Activated naive CD8-positive, alpha-beta T cell treated with anti-CD3 and anti-CD28 coated beads, Interleukin-2, amount 10 ng/mL, durations not matched to agents 7 days and 5 days (primary cell): ENCODE data around the gene BIRC3. TPM values are rescaled to one million over a fixed set of nuclear protein-coding genes. Genes with fewer than 3 reads are reported as not detected.

Experiments
- ATAC-seq: fragments of 150-1000 bp; cut with Tn5 transposase; one replicate; pipeline ENCODE4 v1.10.0; 2021; ENCODE audit warnings: low read depth, moderate library complexity
- POLR2A ChIA-PET: fragments of 350-600 bp; sonication (Branson Sonifier 250); formaldehyde crosslinking; loops from one replicate; lab custom pipeline; 2021; ENCODE audit warnings: antibody characterized with exemption; lab: Charles Lee
- DNase-seq: peaks from one replicate; pipeline ENCODE4 v3.0.0; 2021
- H3K27ac Mint-ChIP-seq: one replicate; pipeline ENCODE4 v1.8.0; 2022; ENCODE audit warnings: mild to moderate bottlenecking, mixed read lengths
- H3K27me3 Mint-ChIP-seq: one replicate; pipeline ENCODE4 v1.8.0; 2022; ENCODE audit warnings: mild to moderate bottlenecking, moderate library complexity, mixed read lengths
- H3K36me3 Mint-ChIP-seq: one replicate; pipeline ENCODE4 v1.8.0; 2021; ENCODE audit warnings: mild to moderate bottlenecking, mixed read lengths
- H3K4me1 Mint-ChIP-seq: one replicate; pipeline ENCODE4 v1.8.0; 2021; ENCODE audit warnings: mixed read lengths
- H3K4me3 Mint-ChIP-seq: one replicate; pipeline ENCODE4 v1.8.0; 2022; ENCODE audit warnings: mild to moderate bottlenecking, moderate library complexity, mixed read lengths
- H3K9me3 Mint-ChIP-seq: one replicate; pipeline ENCODE4 v1.8.0; 2021; ENCODE audit warnings: mixed read lengths
- total RNA-seq, 2 experiments: library from RNA; stranded (reverse); gene quantifications; one replicate each; pipeline ENCODE4 v1.2.3, GENCODE V29; 2021

The BIRC3 gene
- total RNA-seq, 2 experiments from 2014 or later: 55.0 to 59.3 TPM

DNA sequence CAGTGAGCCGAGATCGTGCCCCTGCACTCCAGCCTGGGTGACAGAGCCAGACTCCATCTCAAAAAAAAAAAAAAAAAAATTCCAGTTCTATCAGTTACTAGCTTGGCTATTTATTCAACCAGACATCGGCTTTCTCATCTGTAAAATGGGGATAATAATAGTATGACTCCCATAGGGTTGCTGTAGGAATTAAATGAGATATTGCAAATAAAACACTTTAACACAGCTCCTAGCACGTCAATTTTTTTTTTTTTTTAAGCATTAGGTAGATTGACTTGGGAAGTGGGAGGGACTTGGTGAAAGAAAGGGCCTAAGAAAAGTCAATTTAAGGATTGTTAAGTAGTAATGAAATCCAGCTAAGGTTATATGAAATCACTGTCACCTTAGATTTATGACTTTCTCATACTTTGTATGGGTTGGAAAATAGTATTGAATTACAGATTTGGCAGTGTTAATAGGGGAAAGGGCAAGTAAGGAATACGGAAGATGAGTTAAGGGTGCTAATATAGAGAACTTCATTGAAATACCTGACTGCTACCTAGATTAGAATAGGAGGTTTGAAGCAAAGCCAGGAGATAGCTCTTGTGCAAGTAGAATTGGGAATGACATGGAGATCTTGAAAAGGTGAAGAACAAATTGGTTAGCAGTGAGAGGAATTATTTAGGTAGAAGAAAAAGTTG lies 58.6 kb downstream of the BIRC3 start:
- POLR2A ChIA-PET: interaction anchor here (1.2 kb wide), 1 partner anchor 19 kb away, joined by 6 read pairs; no protein-coding TSS in a partner anchor
- H3K27me3 Mint-ChIP-seq: no peaks in the 10 kb centered on the region

GRCh38 chr11:102377891-102378290 lies 60.6 kb downstream of the BIRC3 start:
- H3K36me3 Mint-ChIP-seq: peaks cover 45% of the 10 kb centered on the region
- H3K27ac Mint-ChIP-seq: no peak overlapping the region
- no peak overlapping the region for H3K4me3 Mint-ChIP-seq
- ATAC-seq (no peak), DNase-seq (no peak)
- peaks cover 4% of the 10 kb centered on the region for H3K4me1 Mint-ChIP-seq
- no peaks in the 10 kb centered on the region for H3K27me3 Mint-ChIP-seq
- H3K9me3 Mint-ChIP-seq: no peaks in the 10 kb centered on the region
- POLR2A ChIA-PET: no interaction called here

More for the DNA sequence above, 58.6 kb downstream of the BIRC3 start:
- H3K4me3 Mint-ChIP-seq: no peak overlapping the region
- H3K27ac Mint-ChIP-seq: peak overlapping the region; percentile 10
- ATAC-seq: no peak
- H3K4me1 Mint-ChIP-seq: peaks cover 9% of the 10 kb centered on the region
- no peak for DNase-seq
- no peaks in the 10 kb centered on the region for H3K9me3 Mint-ChIP-seq
- H3K36me3 Mint-ChIP-seq: peaks cover 45% of the 10 kb centered on the region

DNA sequence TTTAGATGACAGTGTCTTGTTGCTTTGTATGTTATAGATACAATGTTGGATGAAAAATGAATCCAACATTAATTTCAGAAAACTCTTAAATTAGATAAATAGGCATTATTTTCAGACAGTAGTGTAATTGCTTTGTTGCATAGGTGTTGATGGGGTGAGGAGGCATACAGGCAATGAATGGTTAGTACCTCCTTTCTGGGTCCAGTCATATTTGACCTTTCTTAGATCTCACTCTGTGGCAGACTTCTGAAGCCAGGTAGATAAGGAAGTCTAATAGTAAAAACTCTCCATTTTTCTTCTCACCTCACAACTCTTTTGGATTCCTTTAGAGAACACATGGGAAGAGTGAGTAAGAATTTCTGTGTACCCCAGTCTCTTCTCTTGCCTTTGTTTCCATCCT lies 61.5 kb downstream of the BIRC3 start:
- no peak overlapping the region for H3K4me3 Mint-ChIP-seq
- no peak overlapping the region for H3K27ac Mint-ChIP-seq
- no peaks in the 10 kb centered on the region for H3K9me3 Mint-ChIP-seq
- H3K36me3 Mint-ChIP-seq: peaks cover 43% of the 10 kb centered on the region
- H3K27me3 Mint-ChIP-seq: no peaks in the 10 kb centered on the region
- H3K4me1 Mint-ChIP-seq: peaks cover 4% of the 10 kb centered on the region
- no peak for ATAC-seq
- POLR2A ChIA-PET: no interaction called here
- no peak for DNase-seq

GRCh38 chr11:102382384-102382783 lies 65.1 kb downstream of the BIRC3 start:
- Mint-ChIP-seq H3K27ac (no peak overlapping the region), H3K4me1 (peaks cover 10% of the 10 kb centered on the region), H3K36me3 (peaks cover 47% of the 10 kb centered on the region), H3K4me3 (no peak overlapping the region), H3K9me3 (no peaks in the 10 kb centered on the region), H3K27me3 (no peaks in the 10 kb centered on the region)
- DNase-seq (no peak), ATAC-seq (no peak)
- POLR2A ChIA-PET: no interaction called here

GRCh38 chr11:102383839-102384238 lies 66.6 kb downstream of the BIRC3 start:
- peaks cover 2% of the 10 kb centered on the region for H3K9me3 Mint-ChIP-seq
- DNase-seq (no peak), ATAC-seq (no peak)
- H3K27ac Mint-ChIP-seq: no peak overlapping the region
- H3K36me3 Mint-ChIP-seq: peaks cover 49% of the 10 kb centered on the region
- no peak overlapping the region for H3K4me3 Mint-ChIP-seq
- peaks cover 10% of the 10 kb centered on the region for H3K4me1 Mint-ChIP-seq
- no peaks in the 10 kb centered on the region for H3K27me3 Mint-ChIP-seq
- POLR2A ChIA-PET: no interaction called here

DNA sequence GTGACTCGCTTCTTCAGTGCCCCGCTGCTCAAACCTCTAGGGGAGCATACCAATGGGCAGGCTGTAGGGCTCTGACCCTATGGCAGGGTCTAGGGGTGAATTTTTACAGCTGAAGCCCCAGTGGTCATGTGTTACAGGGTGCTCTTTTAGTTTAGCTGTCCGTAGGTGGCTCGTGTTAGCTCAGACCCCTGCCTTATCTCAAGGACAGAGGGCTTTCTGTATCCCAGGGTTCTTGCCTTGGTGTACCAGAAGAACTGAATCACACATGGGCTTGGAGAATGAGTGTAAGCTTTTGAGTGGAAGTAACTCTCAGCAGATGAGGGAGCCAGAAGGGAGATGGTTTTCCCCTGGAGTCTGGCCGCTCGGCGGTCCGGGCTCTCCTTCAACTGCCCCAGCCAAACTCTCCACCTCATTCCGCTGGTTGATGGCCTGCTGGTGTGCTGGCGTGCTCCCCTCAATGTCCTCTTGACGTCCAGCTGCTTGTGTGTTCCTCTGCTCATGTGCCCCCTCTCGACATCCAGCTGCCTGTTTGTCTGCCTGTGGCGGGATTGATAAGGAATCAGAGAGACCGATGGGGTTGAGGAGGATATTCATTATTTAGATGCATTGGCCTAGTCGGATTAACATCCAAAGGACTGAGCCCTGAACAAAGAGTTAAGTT lies 67.3 kb downstream of the BIRC3 start:
- H3K27me3 Mint-ChIP-seq: no peaks in the 10 kb centered on the region
- peaks cover 2% of the 10 kb centered on the region for H3K9me3 Mint-ChIP-seq
- H3K4me3 Mint-ChIP-seq: no peak overlapping the region
- DNase-seq (no peak), ATAC-seq (no peak)
- no peak overlapping the region for H3K27ac Mint-ChIP-seq
- POLR2A ChIA-PET: no interaction called here
- H3K4me1 Mint-ChIP-seq: peaks cover 12% of the 10 kb centered on the region
- H3K36me3 Mint-ChIP-seq: peaks cover 50% of the 10 kb centered on the region

DNA sequence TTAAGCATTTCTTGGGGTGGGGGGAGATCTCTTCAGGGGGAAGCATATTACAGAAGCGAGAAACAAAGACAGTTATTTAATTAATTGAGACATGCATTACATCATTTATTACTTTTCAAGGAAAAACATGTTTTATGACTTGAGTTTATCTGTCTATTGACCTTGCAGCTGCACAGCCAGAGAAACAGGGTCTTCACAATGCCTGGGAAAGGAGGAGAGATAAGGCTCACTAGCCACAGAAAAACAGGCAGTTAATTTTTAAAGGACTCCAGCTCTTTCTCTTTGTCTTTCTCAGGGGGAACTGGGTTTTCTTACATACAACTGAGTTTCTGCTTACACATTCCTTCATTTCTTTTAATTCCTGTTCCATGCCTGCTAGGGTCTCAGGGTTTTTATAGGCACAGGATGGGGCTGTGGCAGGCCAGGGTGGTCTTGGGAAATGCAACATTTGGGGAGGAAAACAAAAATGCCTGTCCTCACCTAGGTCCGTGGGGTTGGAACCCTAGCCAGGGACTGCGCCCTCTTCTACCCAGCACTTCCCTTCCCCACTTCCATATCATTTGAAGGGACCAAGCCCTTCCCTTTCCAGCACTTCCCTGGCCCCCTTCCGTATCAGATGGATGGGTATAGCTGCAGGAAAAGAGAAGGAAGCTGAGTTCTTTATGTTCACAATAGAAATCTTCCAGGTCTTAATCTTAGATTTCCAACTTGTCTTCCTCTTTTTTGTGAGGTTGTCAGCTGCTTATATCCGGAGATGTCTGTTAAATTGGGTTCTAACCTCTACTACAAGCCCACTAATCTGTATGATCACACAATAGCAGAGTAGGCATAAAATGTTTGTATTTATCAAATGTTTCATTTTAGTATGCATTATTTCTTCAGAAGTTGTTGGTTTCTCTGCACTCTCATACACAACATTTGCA lies 68.1 kb downstream of the BIRC3 start:
- Mint-ChIP-seq H3K36me3 (peaks cover 47% of the 10 kb centered on the region), H3K27ac (no peak overlapping the region), H3K4me3 (no peak overlapping the region), H3K9me3 (peaks cover 2% of the 10 kb centered on the region), H3K4me1 (peaks cover 14% of the 10 kb centered on the region), H3K27me3 (no peaks in the 10 kb centered on the region)
- no peak for DNase-seq
- no peak for ATAC-seq
- POLR2A ChIA-PET: no interaction called here

- Mint-ChIP-seq H3K4me1 (peaks cover 19% of the 10 kb centered on the region), H3K27ac (no peak overlapping the region), H3K4me3 (no peak overlapping the region), H3K36me3 (peaks cover 42% of the 10 kb centered on the region), H3K27me3 (no peaks in the 10 kb centered on the region), H3K9me3 (peaks cover 2% of the 10 kb centered on the region)
- ATAC-seq: peak; percentile 43
- POLR2A ChIA-PET: no interaction called here
- no peak for DNase-seq
Observed at GRCh38 chr11:102386136-102386734, 69.0 kb downstream of the BIRC3 start.

DNA sequence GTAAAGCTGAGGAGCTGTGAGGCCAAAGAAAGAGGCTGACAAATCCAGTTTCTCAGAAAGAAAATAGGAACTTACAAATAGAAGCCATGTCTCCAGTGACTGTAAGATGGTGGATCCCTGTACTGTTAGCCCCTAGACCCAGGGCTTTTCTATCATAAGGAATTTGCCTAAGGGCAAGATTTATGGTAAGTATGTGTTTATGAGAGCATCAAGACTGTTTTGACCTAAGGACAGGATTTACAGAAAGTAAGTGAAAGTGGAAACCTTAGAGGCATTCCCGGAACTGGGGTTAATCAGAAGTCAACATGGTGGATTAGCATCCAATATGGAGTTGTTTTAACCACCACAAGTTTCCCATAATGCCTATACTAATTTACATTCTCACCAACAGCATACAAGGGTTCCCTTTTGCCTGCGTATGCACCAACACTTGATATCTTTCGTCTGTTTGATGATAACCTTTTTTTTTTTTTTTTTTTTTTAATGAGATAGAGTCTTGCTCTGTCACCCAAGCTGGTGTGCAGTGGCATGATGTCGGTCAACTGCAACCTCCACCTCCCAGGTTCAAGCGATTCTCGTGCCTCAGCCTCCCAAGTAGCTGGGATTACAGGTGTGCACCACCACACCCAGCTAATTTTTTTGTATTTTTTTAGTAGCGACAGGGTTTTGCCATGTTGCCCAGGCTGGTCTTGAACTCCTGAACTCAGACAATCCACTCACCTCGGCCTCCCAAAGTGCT lies 69.9 kb downstream of the BIRC3 start:
- no peak for ATAC-seq
- no peak overlapping the region for H3K27ac Mint-ChIP-seq
- no peak overlapping the region for H3K4me3 Mint-ChIP-seq
- no peaks in the 10 kb centered on the region for H3K27me3 Mint-ChIP-seq
- DNase-seq: no peak
- peaks cover 37% of the 10 kb centered on the region for H3K36me3 Mint-ChIP-seq
- peaks cover 2% of the 10 kb centered on the region for H3K9me3 Mint-ChIP-seq
- H3K4me1 Mint-ChIP-seq: peaks cover 19% of the 10 kb centered on the region
- POLR2A ChIA-PET: no interaction called here

Other genes with a start within 250 kb of the BIRC3 start
- under 1 TPM in 1 of 2 experiments, not detected in 1; 0.11 TPM for gene YAP1, start 207.0 kb upstream of the BIRC3 start, total RNA-seq
- gene BIRC2, start 29.7 kb downstream of the BIRC3 start, total RNA-seq: 10 to 100 TPM; 40.6 to 41.4 TPM
- 100 to 1,000 TPM; 490 to 493 TPM for gene TMEM123, start 135.3 kb downstream of the BIRC3 start, total RNA-seq
- not detected for gene MMP7, start 213.3 kb downstream of the BIRC3 start, total RNA-seq